MCF 10A (cell line): ENCODE measurements around the gene C2orf49. TPM values are rescaled to one million over a fixed set of nuclear protein-coding genes. Genes with fewer than 3 reads are reported as not detected.

Experiments
- BruUV-seq: library from RNA; stranded (reverse); fragments of 400-500 nt; replicated peaks from 2 replicates; lab custom pipeline; 2021; lab: Mats Ljungman, UMichigan
- CTCF ChIA-PET: fragments of 300-600 bp; sonication (Branson Sonifier 250); formaldehyde crosslinking; extraction: SDS; loops from one replicate; lab custom pipeline; 2021; ENCODE audit warnings: antibody characterized with exemption, inconsistent platforms; lab: Yijun Ruan, JAX
- POLR2A ChIA-PET: fragments of 300-600, 350-650 bp; sonication (Branson Sonifier 250); formaldehyde crosslinking; extraction: SDS; loops from one replicate; lab custom pipeline; 2020; ENCODE audit warnings: antibody characterized with exemption, inconsistent platforms; lab: Yijun Ruan, JAX
- DNase-seq: peaks from one replicate; pipeline ENCODE4 v3.0.0-alpha.2; 2018; ENCODE audit not compliant: unreplicated experiment
- H3K27ac Mint-ChIP-seq: one replicate; pipeline ENCODE4 v1.8.0; 2022; ENCODE audit warnings: mild to moderate bottlenecking, low read depth, mixed read lengths; ENCODE audit not compliant: unreplicated experiment
- H3K27me3 Mint-ChIP-seq: one replicate; pipeline ENCODE4 v1.8.0; 2022; ENCODE audit warnings: mixed read lengths; ENCODE audit not compliant: insufficient read depth, unreplicated experiment
- H3K36me3 Mint-ChIP-seq: one replicate; pipeline ENCODE4 v1.8.0; 2022; ENCODE audit warnings: mild to moderate bottlenecking, moderate library complexity, mixed read lengths; ENCODE audit not compliant: insufficient read depth, unreplicated experiment
- H3K4me1 Mint-ChIP-seq: one replicate; pipeline ENCODE4 v1.8.0; 2022; ENCODE audit warnings: mixed read lengths; ENCODE audit not compliant: insufficient read depth, unreplicated experiment
- H3K4me3 Mint-ChIP-seq: one replicate; pipeline ENCODE4 v1.8.0; 2022; ENCODE audit warnings: mild to moderate bottlenecking, moderate library complexity, mixed read lengths; ENCODE audit not compliant: unreplicated experiment
- H3K9me3 Mint-ChIP-seq: one replicate; pipeline ENCODE4 v1.8.0; 2022; ENCODE audit warnings: mixed read lengths; ENCODE audit not compliant: unreplicated experiment
- intact Hi-C: fragments of 100-400 bp; cut with micrococcal nuclease; formaldehyde crosslinking; loops from 2 replicates; pipeline ENCODE4 v1.14.1; 2022
- total RNA-seq: library from RNA; stranded (reverse); gene quantifications from 2 replicates; pipeline ENCODE4 v1.2.3, GENCODE V29; 2022
- TF ChIP-seq, protein P1 (sequence below): fragments of 200-600 bp; IDR thresholded peaks from one replicate; pipeline ENCODE4 v1.8.0; 2022; ENCODE audit warnings: antibody characterized with exemption, mild to moderate bottlenecking; ENCODE audit not compliant: unreplicated experiment

The C2orf49 gene
- total RNA-seq, 1 experiment from 2014 or later, result 24.2 TPM

DNA sequence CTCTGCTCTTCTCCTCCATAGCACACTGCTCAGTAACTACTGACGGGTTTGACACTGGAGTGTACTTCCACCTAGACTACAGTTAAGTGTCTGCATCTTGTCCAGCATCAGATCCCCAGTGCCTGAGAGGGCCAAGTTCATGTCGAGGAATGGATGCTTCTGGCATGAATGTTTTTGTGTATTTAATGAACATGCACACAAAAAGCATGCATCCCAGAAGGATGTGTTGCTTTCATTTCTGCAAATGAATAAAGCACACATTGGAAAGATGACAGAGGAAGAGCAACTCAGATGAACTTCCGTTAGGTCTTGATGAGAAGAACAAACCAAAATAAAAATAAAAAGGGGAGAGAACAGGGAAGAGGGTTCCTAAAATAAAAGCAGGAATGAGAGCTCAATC is 27.9 kb downstream of the C2orf49 start:
- intact Hi-C loops, result no loop called here
- TF ChIP-seq, protein P1, sequence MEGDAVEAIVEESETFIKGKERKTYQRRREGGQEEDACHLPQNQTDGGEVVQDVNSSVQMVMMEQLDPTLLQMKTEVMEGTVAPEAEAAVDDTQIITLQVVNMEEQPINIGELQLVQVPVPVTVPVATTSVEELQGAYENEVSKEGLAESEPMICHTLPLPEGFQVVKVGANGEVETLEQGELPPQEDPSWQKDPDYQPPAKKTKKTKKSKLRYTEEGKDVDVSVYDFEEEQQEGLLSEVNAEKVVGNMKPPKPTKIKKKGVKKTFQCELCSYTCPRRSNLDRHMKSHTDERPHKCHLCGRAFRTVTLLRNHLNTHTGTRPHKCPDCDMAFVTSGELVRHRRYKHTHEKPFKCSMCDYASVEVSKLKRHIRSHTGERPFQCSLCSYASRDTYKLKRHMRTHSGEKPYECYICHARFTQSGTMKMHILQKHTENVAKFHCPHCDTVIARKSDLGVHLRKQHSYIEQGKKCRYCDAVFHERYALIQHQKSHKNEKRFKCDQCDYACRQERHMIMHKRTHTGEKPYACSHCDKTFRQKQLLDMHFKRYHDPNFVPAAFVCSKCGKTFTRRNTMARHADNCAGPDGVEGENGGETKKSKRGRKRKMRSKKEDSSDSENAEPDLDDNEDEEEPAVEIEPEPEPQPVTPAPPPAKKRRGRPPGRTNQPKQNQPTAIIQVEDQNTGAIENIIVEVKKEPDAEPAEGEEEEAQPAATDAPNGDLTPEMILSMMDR, result no peak
- no peak overlapping the region for H3K27ac Mint-ChIP-seq

GRCh38 chr2:105368759-105369408 is 31.5 kb downstream of the C2orf49 start:
- intact Hi-C loops, result no loop called here
- BruUV-seq, result no TSS peak
- no peaks in the 10 kb centered on the region for H3K4me1 Mint-ChIP-seq

More for the DNA sequence above, 27.9 kb downstream of the C2orf49 start:
- no peak for DNase-seq
- no peaks in the 10 kb centered on the region for H3K4me1 Mint-ChIP-seq
- no peaks in the 10 kb centered on the region for H3K9me3 Mint-ChIP-seq
- CTCF ChIA-PET, result interaction anchor here (0.7 to 6.5 kb wide), 6 partner anchors 24 to 155 kb away, joined by 3 to 92 read pairs (median 4); no protein-coding TSS in a partner anchor
- no peaks in the 10 kb centered on the region for H3K27me3 Mint-ChIP-seq
- POLR2A ChIA-PET, result interaction anchor here (0.7 to 3.3 kb wide), 3 partner anchors 10 to 541 kb away, joined by 3 to 10 read pairs (median 5); no protein-coding TSS in a partner anchor
- peaks cover 97% of the 10 kb centered on the region for H3K36me3 Mint-ChIP-seq
- BruUV-seq, result no TSS peak
- no peak overlapping the region for H3K4me3 Mint-ChIP-seq

GRCh38 chr2:105369777-105370690 is 32.7 kb downstream of the C2orf49 start:
- ChIA-PET POLR2A (interaction anchor here (1.0 to 1.5 kb wide), 3 partner anchors 146 to 151 kb away, joined by 3 to 5 read pairs (median 4); no protein-coding TSS in a partner anchor), CTCF (interaction anchor here (0.6 to 6.5 kb wide), 18 partner anchors 8 to 686 kb away, joined by 3 to 92 read pairs (median 4); no protein-coding TSS in a partner anchor)
- H3K4me3 Mint-ChIP-seq, result no peak overlapping the region
- no peaks in the 10 kb centered on the region for H3K9me3 Mint-ChIP-seq
- DNase-seq, result peak; percentile 60
- H3K27ac Mint-ChIP-seq, result no peak overlapping the region
- TF ChIP-seq, protein P1, result peak; percentile 51
- BruUV-seq, result no TSS peak
- no peaks in the 10 kb centered on the region for H3K27me3 Mint-ChIP-seq
- H3K4me1 Mint-ChIP-seq, result no peaks in the 10 kb centered on the region
- peaks cover 98% of the 10 kb centered on the region for H3K36me3 Mint-ChIP-seq
- intact Hi-C loops, result loop anchor here (1.0 kb wide), 1 partner anchor 151 kb away; no protein-coding TSS in a partner anchor

More at GRCh38 chr2:105368759-105369408, 31.5 kb downstream of the C2orf49 start:
- Mint-ChIP-seq H3K27ac (peak overlapping the region; percentile 5), H3K36me3 (peaks cover 98% of the 10 kb centered on the region), H3K27me3 (no peaks in the 10 kb centered on the region), H3K4me3 (no peak overlapping the region), H3K9me3 (no peaks in the 10 kb centered on the region)
- CTCF ChIA-PET, result interaction anchor here (0.6 to 6.5 kb wide), 14 partner anchors 9 to 176 kb away, joined by 3 to 92 read pairs (median 4); no protein-coding TSS in a partner anchor
- DNase-seq, result no peak
- POLR2A ChIA-PET, result interaction anchor here (0.7 to 1.5 kb wide), 3 partner anchors 147 to 154 kb away, joined by 3 to 5 read pairs (median 3); no protein-coding TSS in a partner anchor
- TF ChIP-seq, protein P1, result no peak
